GM19395 (cell line): ENCODE measurements around the gene GAGE13.
"Not testable (repeated sequence)": the region's sequence is repeated elsewhere in the genome, so short reads cannot be mapped to it uniquely, and the experiment has no call there.

Experiments used
- ATAC-seq: cut with Tn5 transposase; IDR thresholded peaks from one replicate; pipeline ENCODE4 v1.9.1; 2021; ENCODE audit warnings: mild to moderate bottlenecking, moderate library complexity; ENCODE audit not compliant: unreplicated experiment

Gene GAGE13

DNA sequence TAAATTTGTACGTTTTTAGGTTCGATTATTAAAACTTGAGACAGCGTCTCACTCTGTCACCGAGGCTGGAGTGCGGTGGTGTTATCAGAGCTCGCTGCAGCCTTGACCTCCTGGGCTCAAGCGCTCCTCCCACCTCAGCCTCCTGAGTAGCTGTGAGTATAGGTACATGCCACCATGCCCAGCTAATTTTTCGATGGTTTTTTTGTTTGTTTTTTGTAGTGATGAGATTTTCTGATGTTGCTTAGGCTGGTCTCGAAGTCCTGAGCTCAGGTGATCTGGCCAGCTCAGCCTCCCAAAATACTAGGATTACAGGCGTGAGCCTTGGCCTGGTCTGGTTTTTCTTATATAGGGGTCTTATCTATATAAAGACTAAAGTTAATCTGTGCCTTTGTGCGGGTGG lies 961 bp upstream of the GAGE13 start:
- not testable (repeated sequence) for ATAC-seq

DNA sequence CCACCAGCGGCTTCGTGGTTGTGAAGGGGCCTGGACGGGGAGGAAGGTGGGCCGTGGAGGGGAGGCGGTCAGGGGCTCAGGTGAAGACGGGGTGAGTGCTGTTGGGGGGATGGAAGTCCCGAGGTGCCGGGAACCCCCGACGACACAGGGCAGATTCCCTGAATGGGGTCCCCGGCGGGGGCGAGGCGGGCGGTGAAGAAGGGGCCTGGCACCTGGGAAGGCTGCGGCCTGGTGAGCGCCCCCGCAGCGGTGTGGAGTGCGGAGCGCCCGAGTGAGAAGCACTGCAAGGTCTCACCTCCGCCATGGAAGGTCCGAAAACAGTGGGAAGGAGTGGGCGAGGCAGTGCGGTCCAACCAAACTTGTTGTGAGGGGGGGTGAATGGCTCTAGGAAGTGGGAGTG lies 459 bp downstream of the GAGE13 start:
- ATAC-seq = not testable (repeated sequence)

DNA sequence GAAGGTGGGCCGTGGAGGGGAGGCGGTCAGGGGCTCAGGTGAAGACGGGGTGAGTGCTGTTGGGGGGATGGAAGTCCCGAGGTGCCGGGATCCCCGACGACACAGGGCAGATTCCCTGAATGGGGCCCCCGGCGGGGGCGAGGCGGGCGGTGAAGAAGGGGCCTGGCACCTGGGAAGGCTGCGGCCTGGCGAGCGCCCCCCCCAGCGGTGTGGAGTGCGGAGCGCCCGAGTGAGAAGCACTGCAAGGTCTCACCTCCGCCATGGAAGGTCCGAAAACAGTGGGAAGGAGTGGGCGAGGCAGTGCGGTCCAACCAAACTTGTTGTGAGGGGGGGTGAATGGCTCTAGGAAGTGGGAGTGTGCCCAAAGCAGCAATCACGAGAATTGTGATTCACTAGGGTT lies 10.1 kb downstream of the GAGE13 start:
- not testable (repeated sequence) for ATAC-seq

DNA sequence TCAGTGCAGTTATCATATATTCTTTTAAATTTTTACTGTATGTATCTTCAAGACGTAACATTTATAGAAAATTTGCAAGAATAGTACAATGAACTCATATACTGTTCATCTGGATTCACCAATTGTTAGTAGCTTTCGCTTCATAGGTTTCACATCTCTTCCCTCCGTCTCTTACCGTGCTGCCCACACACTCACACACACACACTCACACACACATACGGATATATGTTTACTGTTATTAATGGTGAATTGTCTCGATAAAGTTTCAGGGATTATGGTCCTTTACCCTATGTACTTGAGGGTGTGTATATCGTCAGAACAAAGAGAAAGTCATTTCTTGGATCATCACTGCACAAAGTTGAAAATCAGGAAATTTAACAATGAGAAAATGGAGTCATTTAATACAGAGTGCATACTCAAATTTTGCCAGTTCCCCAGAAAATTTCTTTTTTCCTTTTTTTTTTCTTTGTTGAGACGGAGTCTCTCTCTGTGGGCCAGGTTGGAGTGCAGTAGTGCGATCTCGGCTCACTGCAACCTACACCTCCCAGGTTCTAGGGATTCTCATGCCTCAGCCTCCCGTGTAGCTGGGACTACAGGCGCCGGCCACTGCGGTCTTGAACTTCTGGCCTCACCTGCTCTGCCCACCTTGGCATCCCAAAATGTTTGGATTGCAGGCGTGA lies 13.3 kb downstream of the GAGE13 start:
- ATAC-seq = not testable (repeated sequence)

DNA sequence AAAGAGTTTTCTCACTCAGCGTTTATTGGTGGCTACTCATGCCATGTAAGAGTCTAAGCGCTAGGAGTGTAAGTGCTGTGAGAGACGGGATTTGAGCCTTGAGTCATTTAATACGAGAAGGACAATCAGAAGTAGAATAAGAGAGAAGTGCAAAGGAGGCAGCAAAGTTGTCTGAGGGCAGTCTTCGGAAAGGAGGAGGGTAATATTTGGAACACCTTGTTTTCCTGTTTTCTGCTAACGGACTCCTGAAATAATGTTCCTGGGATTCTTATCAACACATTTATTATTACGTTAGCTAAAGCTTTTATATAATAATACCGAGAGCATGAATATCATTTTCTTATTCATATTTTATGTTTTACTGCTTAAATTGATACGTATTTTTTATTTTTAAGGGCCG lies 14.0 kb downstream of the GAGE13 start:
- ATAC-seq = not testable (repeated sequence)

DNA sequence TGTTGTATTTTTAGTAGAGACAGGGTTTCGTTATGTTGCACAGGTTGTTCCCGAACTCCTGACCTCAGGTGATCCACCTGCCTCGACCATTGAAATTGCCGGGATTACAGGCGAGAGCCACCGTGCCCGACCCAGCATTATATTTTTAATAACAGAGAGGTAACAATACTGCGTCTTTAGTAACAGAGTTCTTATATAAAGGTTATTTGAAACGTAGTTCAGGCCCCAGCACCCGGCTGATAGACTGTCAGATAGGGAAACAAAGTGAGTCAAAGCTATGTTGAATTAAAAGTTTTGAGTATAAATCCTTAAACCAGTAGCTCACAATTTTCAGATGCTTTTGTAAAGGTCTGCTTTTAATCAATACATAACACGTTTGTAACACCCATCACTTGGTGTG lies 14.8 kb downstream of the GAGE13 start:
- ATAC-seq = not testable (repeated sequence)
